ENCODE data around the gene ATRN.

ATRN gene

GRCh38 chr20:3616250-3616649, 145.4 kb downstream of the ATRN start:
- no peak overlapping the region for H3K4me3 ChIP-seq (ENCODE audit: low read depth, low read length)

DNA sequence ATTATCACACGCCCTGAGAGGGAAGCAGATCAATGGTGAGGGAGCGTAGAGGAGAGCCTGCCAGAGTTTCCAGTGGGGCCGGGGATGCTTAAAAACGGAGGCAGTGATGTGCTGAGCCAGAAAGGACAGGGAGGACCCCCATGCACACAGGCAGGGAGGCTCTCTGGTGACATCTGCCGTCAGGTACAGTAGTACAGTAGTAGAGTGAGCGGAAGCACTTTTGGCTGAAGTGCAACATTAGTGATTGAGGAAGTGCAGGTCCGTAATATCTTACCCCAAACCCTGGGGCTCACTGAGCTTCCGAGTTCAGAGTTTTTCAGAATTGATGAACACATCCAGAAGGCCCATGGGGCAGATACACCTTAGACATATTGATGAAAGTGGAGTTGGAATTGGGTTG, 150.3 kb downstream of the ATRN start:
- H3K4me3 ChIP-seq (ENCODE audit: low read depth, low read length) = no peak overlapping the region

- no peak overlapping the region for H3K4me3 ChIP-seq (ENCODE audit: low read depth, low read length)
Measured at GRCh38 chr20:3622406-3622805, 151.6 kb downstream of the ATRN start.

DNA sequence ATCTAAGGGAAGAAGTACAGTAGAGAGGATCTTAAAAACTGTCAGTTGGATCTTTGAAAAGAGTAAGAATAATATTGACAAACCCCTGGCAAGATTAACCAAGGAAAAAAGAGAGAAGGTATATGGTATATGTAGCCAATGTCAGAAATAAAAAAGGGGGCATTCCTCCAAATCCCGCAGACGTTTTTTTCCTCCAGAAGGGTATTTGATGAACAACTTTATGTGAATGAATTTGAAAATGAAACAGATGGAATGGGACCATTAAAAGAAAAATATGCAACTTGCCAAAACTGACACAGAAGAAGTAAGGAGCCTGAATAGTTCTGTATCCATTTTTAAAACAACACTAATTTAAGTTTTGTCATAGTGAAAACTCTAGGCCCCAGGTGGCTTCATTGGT, 156.7 kb downstream of the ATRN start:
- no peak overlapping the region for H3K4me3 ChIP-seq (ENCODE audit: low read depth, low read length)

DNA sequence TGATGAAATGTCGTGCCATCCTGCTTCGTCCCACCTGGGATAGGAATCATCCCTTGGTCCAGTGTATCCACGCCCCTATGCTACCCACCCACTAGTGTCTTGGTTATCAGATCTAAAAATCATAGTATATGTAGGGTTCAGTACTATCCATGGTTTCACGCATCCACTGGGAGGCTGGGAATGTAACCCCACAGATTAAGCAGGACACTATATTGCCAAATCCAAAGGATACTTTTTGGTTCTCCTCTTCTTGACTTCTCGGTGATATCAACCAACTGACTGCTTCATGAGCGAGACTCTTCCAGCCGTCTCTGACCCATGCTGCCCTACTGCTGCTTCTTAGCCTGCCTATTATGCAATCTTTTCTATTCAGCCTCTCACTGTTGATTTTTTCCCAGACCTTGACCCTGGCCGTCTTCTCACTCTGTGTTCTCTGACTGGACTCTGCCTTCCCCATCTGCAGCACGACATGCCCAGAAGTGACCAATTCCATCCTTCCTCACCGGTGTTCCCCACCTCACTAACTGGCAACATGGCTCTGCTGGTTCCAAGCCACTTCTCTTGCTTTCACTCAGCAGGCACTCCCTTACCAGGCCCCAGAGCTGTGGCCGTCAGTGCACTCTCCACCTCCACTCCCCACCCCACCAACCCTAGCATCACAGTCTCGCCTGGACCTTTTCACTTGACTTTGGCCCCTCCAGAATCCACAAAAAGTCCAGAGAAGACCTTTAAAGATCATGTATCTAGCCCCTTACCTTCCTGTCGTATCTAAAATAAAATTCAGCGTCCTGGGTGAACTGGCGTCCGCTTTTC, 157.9 kb downstream of the ATRN start:
- H3K4me3 ChIP-seq (ENCODE audit: low read depth, low read length) = no peak overlapping the region

DNA sequence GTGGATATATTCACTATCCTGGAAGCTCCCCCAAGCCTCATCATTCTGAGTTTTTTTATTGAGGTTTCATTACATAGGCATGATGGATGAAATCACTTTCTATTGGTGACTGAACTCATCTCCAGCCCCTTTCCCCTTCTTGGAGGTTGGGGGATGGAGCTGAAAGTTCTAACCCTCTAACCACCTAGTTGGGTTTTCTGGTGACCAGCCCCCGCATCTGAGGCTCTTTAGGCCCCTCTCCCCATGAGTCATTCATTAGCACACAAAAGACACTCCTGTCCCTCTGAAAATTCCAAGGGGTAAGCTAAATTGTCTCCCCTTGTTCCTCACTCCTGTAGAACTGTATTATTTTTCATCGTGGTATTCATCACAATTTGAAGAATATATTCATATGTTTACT, 159.1 kb downstream of the ATRN start:
- H3K4me3 ChIP-seq (ENCODE audit: low read depth, low read length) = no peak overlapping the region

DNA sequence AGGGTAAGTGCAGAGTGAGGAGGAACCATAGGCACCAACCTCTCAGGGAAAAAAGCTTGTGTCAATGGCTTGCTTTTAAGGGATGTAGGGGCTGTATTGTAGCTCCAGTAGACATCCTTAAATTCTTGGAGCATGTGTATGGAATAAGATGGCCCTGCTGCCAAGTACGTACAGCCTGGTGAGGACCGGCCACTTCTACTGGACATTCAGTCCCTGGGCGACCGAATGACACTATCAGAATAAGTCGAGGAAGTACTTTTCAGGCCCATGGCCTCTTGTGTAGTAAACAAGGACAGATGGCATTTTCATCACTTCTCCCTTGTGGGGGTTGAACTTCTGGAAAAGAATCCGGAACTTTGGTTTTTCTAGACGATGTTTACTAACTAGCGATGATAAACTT, 159.6 kb downstream of the ATRN start:
- H3K4me3 ChIP-seq (ENCODE audit: low read depth, low read length) = no peak overlapping the region

DNA sequence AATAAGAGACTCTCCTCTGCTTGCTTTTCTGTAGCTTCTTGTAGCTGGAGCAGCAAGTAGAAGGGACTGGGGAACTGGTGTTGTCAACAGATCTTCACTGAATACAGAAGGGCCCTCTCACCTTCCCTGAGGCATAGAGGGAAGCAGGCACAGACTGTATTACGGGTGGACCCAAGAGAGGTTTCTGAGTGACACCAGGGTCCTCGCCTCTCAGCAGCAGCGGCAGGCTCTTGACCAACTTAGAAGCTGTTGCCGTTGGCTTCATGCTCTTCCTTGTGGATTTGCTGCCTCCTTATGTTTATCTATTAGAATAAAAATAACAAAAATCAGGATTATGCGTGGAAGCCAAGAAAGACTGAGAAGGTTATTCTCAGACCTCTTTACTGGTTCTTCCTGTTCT, 160.7 kb downstream of the ATRN start:
- no peak overlapping the region for H3K4me3 ChIP-seq (ENCODE audit: low read depth, low read length)

GRCh38 chr20:3632311-3633004, 161.6 kb downstream of the ATRN start:
- no peak overlapping the region for H3K4me3 ChIP-seq (ENCODE audit: low read depth, low read length)

DNA sequence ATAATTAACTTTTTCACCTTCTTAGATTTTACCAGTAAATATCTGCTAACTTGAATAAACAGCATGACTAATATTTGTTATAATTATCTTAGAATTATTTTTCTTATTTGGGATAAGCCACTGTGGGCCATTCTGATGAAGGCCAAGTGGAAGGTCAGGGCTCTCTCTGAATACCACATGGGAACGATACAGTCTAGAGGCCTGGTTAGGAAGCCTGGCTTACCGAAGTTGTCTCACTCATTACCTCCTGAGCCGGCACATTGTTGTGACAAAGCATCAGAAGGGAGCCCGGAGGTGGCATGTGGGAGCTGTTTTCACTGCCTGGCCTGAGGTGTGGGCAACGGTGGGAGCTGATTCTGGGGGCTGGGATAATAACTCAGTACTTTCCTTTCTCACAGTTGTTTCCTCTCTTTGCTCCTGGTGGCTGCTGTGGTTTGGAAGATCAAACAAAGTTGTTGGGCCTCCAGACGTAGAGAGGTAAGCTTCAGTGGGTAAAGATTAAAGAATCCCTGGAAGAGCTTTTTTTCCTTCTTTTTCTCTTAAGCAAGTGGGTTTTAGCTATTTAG, 163.2 kb downstream of the ATRN start:
- no peak overlapping the region for H3K4me3 ChIP-seq (ENCODE audit: low read depth, low read length)

DNA sequence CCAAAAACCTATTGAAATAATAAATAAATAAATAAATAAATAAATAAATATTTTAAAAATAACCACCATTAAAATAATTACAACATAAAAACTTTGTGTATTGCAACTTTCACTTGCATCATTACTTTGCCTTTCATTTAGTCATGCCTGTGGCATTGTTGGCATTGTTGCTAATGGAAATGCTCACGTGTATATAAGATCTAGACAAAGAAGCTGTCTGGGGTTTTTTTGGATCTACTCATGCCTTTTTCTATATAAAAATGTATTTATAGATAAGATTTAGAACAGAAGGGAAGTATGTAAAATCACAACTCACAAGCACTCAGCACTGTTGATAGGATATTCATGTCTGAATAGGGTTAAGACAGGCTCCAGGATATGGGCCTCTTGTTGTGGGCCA, 164.5 kb downstream of the ATRN start:
- no peak overlapping the region for H3K4me3 ChIP-seq (ENCODE audit: low read depth, low read length)

- H3K4me3 ChIP-seq (ENCODE audit: low read depth, low read length) = no peak overlapping the region
Measured at GRCh38 chr20:3640259-3640658, 169.4 kb downstream of the ATRN start.

DNA sequence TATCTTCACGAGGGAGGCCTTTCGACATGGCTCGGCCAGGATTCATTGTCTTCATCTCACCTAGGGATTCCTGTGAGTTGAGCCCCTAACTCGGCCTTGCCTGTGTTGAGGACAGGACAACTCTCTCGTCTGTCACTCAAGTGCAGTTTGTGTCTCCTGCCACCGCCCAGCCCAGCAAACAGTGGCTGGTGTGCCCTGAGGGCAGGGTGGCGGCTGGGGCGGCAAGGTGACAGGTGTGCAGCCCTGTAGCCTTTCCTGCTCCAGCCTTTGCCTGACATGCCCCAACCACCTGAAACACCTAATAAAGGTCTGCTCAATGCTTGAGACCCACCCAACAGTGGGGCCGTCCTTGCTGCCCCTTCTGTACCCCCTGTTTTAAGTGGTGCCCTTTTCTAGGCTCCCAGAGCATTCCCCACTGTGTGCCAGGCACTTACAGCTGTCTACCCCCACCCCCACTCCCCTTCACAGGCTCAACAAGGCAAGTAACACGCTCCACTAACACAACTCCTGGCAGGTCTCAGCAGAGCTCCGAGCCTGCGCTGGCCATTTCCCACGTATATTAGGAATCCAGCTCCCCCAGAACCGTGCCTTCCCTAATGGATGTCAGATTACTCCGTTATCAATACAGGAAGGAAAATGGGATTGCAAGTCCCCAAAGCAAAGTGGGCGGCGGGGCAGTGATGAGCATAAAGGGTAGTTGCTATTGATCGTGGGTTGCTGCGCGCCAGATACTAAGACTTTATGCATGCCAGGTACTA, 174.7 kb downstream of the ATRN start:
- no peak overlapping the region for H3K4me3 ChIP-seq (ENCODE audit: low read depth, low read length)

- no peak overlapping the region for H3K4me3 ChIP-seq (ENCODE audit: low read depth, low read length)
Measured at GRCh38 chr20:3646067-3646440, 175.2 kb downstream of the ATRN start.

DNA sequence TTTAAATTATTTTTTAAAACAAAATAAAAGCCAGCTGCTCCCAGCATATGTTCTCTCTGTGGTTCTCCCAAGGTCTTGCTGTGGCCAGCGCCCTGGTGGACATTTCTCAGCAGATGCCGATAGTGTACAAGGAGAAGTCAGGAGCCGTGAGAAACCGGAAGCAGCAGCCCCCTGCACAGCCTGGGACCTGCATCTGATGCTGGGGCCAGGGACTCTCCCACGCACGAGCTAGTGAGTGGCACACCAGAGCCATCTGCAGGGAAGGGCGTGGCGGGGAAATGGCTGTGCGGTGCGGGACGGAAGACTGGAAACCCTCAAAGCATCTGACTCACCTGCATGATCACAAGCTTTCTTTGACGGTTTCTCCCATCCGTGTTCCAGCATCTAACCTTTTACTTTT, 175.8 kb downstream of the ATRN start:
- H3K4me3 ChIP-seq (ENCODE audit: low read depth, low read length) = no peak overlapping the region

- no peak overlapping the region for H3K4me3 ChIP-seq (ENCODE audit: low read depth, low read length)
Measured at GRCh38 chr20:3647473-3647872, 176.7 kb downstream of the ATRN start.

- H3K4me3 ChIP-seq (ENCODE audit: low read depth, low read length) = no peak overlapping the region
Measured at GRCh38 chr20:3648951-3649350, 178.1 kb downstream of the ATRN start.

- H3K4me3 ChIP-seq (ENCODE audit: low read depth, low read length) = no peak overlapping the region
Measured at GRCh38 chr20:3651204-3651962, 180.6 kb downstream of the ATRN start.

GRCh38 chr20:3652221-3652620, 181.4 kb downstream of the ATRN start:
- no peak overlapping the region for H3K4me3 ChIP-seq (ENCODE audit: low read depth, low read length)

DNA sequence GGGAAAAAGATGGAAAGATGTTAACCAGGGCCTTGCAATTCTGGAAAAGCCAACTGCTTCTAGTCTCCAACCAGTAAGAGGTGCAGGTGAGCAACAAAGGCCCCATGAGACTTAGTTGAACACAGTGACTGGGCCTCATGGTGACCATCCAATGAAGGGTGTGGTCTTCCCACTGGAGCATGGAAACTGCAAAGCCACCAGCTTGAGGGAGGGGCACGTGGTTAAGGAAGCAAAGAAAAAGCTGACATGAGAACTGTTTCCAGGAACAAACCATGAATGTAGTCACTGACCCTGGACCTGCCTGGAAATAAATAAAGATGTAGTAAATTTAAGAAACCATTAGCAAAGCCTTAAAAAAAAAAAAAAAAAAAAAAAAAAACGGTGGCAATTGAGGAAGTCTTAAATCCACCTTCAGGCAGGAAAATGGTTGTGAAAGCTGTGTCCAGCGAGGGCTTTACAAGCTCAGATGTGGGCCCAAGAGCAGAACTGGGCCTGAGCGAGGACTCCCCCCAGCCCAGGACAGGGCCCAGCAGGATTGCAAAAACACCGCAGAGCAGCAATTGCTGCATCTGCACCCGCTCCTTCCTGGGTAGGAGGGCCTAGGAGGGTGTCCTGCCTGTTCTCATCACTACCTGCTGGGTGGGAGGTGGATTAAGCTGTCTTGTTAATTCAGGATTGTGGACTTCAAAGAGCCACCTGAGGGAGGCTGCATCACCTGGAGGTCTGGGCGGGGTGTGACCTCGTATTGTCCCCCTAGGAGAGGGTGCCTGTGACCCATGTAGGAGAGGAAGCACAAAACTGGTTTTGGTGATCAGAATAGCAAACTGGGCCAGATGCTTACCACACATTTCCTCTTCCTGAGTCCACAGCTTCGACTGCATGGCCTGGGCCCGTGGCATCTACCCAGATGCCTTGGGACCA, 182.1 kb downstream of the ATRN start:
- no peak overlapping the region for H3K4me3 ChIP-seq (ENCODE audit: low read depth, low read length)

All from iPS-11a (cell line).